ENCODE results near the gene FBXO38.

GRCh38 chr5:148467958-148468357 is 84.2 kb downstream of the FBXO38 start:
- TF ChIP-seq, protein P1, sequence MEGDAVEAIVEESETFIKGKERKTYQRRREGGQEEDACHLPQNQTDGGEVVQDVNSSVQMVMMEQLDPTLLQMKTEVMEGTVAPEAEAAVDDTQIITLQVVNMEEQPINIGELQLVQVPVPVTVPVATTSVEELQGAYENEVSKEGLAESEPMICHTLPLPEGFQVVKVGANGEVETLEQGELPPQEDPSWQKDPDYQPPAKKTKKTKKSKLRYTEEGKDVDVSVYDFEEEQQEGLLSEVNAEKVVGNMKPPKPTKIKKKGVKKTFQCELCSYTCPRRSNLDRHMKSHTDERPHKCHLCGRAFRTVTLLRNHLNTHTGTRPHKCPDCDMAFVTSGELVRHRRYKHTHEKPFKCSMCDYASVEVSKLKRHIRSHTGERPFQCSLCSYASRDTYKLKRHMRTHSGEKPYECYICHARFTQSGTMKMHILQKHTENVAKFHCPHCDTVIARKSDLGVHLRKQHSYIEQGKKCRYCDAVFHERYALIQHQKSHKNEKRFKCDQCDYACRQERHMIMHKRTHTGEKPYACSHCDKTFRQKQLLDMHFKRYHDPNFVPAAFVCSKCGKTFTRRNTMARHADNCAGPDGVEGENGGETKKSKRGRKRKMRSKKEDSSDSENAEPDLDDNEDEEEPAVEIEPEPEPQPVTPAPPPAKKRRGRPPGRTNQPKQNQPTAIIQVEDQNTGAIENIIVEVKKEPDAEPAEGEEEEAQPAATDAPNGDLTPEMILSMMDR (IDR thresholded peaks at IDR 0.05; ENCODE audit: low read depth, low read length): no peak
- TF ChIP-seq POLR2A (IDR thresholded peaks at IDR 0.05; ENCODE audit: extremely low read depth, insufficient read length): no peak
- TF ChIP-seq MYC (IDR thresholded peaks at IDR 0.05; ENCODE audit: low read depth, low read length): no peak
- TF ChIP-seq MAX (IDR thresholded peaks at IDR 0.05; ENCODE audit: low read depth, low read length): no peak
